Stomach (tissue), 9 donors: ENCODE data around the gene HMGA1. TPM values are rescaled to one million over a fixed set of nuclear protein-coding genes. Genes with fewer than 3 reads are reported as not detected.

Source experiments
- DNase-seq, 2 donors: peaks; one replicate each; pipeline versions ENCODE4 v3.0.0 to v3.0.0-alpha.2; 2013 to 2019
- H3K27ac ChIP-seq, 5 donors: fragments of 200-600 bp in 4 of 5; sonication (generic) in 4 of 5; one replicate each; pipeline ENCODE4 v1.5.1; 2013 to 2019; ENCODE audit warnings: mild to moderate bottlenecking in 1 of 5, moderate library complexity in 1 of 5
- H3K27me3 ChIP-seq, 3 donors: fragments of 200-600 bp; sonication (generic); one replicate each; pipeline ENCODE4 v1.5.1; 2017 to 2019; ENCODE audit warnings: mixed run types in 1 of 3
- H3K36me3 ChIP-seq, 4 donors: fragments of 200-600 bp; sonication (generic); 1 replicate in 3 of 4; 2 replicates in 1 of 4; pipeline ENCODE4 v1.5.1; 2016 to 2019
- H3K4me1 ChIP-seq, 4 donors: fragments of 200-600 bp; sonication (generic); one replicate each; pipeline ENCODE4 v1.5.1; 2016 to 2019
- H3K4me3 ChIP-seq, 4 donors: fragments of 200-600 bp; sonication (generic) in 3 of 4; one replicate each; pipeline ENCODE4 v1.5.1; 2016 to 2019; ENCODE audit warnings: mild to moderate bottlenecking in 1 of 4
- H3K9me3 ChIP-seq, 4 donors: fragments of 200-600 bp; sonication (generic); one replicate each; pipeline ENCODE4 v1.5.1; 2016 to 2019
- CTCF ChIP-seq, 7 experiments: fragments of 450-650 bp in 4 of 7; fragments of 200-600 bp in 3 of 7; sonication (generic) in 3 of 7; IDR thresholded peaks; one replicate each; pipeline ENCODE4 v1.5.1; 2016 to 2019; ENCODE audit warnings: antibody characterized with exemption in 7 of 7, control low read depth in 2 of 7, mild to moderate bottlenecking in 1 of 7
- EP300 ChIP-seq: sonication (generic); formaldehyde crosslinking; IDR thresholded peaks from one replicate; pipeline ENCODE4 v1.6.1; 2017; ENCODE audit warnings: antibody characterized with exemption
- POLR2A ChIP-seq, 4 donors: fragments of 450-650 bp; IDR thresholded peaks; one replicate each; pipeline ENCODE4 v1.6.1; 2016; ENCODE audit warnings: antibody characterized with exemption in 4 of 4, control low read depth in 2 of 4, mild to moderate bottlenecking in 1 of 4, moderate library complexity in 1 of 4
- POLR2AphosphoS5 ChIP-seq, 3 donors: sonication (generic); formaldehyde crosslinking; IDR thresholded peaks; one replicate each; pipeline ENCODE4 v1.6.1; 2016; ENCODE audit warnings: antibody characterized with exemption in 3 of 3
- WGBS, 5 donors: extraction: QIAGEN DNeasy Blood & Tissue Kit in 3 of 5; methylation state at CpG; one replicate each; pipeline versions ENCODE4 v1.1.5 to v1.1.7; 2013 to 2018; 5-methylcytosine and 5-hydroxymethylcytosine counted together
- intact Hi-C: fragments of 100-400 bp; cut with DNase I; formaldehyde crosslinking; loops from one replicate; pipeline ENCODE4 v1.15.1; 2023; ENCODE audit warnings: low total_unique reads
- polyA plus RNA-seq, 3 donors: library from polyadenylated mRNA; stranded (reverse); fragments of 200-250 nt; gene quantifications; one replicate each; pipeline ENCODE4 v1.2.3, GENCODE V29; 2013
- total RNA-seq, 5 donors: library from RNA; depleted of rRNA; stranded (reverse); fragments of >200 nt; gene quantifications; one replicate each; pipeline versions ENCODE4 v1.1.0 to v1.2.3, GENCODE V29; 2014 to 2016
- donor health status: healthy with polysubstance abuse.
- donor health status: Bipolar disorder and iron deficiency.
- donor health status: healthy.

Gene HMGA1
- total and polyA plus RNA-seq, 8 donors = 9.3 to 114 (median 67.4) TPM

- Histone ChIP-seq H3K27me3 (no peaks in the 10 kb centered on the region), H3K9me3 (no peaks in the 10 kb centered on the region), H3K4me1 (peaks cover 0 to 15% (median 11%) of the 10 kb centered on the region in 4 donors), H3K27ac (no peak overlapping the region), H3K4me3 (no peak overlapping the region), H3K36me3 (peaks cover 0 to 12% (median 6%) of the 10 kb centered on the region in 4 donors)
- 82 to 94% (median 92%) methylated on average over 5 of the region's 5 CpGs for WGBS, 5 donors
- DNase-seq = no peak
- TF ChIP-seq CTCF (IDR thresholded peaks at IDR 0.05) (no peak), POLR2A (IDR thresholded peaks at IDR 0.05) (no peak), EP300 (no peak), POLR2AphosphoS5 (IDR thresholded peaks at IDR 0.05) (no peak)
- intact Hi-C loops = no loop called here
Measured at GRCh38 chr6:34276191-34276590, 39.5 kb downstream of the HMGA1 start.

- H3K4me3 ChIP-seq = no peak overlapping the region
- TF ChIP-seq CTCF (IDR thresholded peaks at IDR 0.05) (no peak), POLR2AphosphoS5 (IDR thresholded peaks at IDR 0.05) (no peak), POLR2A (IDR thresholded peaks at IDR 0.05) (no peak), EP300 (no peak)
- H3K4me1 ChIP-seq = peaks cover 0 to 16% (median 11%) of the 10 kb centered on the region in 4 donors
- H3K27me3 ChIP-seq = no peaks in the 10 kb centered on the region
- H3K36me3 ChIP-seq = peaks cover 0 to 13% (median 7%) of the 10 kb centered on the region in 4 donors
- intact Hi-C loops = no loop called here
- no peaks in the 10 kb centered on the region for H3K9me3 ChIP-seq
- WGBS, 5 donors = 66 to 73% (median 71%) methylated on average over 10 of the region's 10 CpGs
- no peak overlapping the region for H3K27ac ChIP-seq
- DNase-seq = no peak
Measured at GRCh38 chr6:34276881-34277762, 40.4 kb downstream of the HMGA1 start.

- Histone ChIP-seq H3K4me3 (no peak overlapping the region), H3K27me3 (no peaks in the 10 kb centered on the region), H3K4me1 (peaks cover 0 to 17% (median 11%) of the 10 kb centered on the region in 4 donors), H3K9me3 (no peaks in the 10 kb centered on the region), H3K36me3 (peaks cover 0 to 17% (median 8%) of the 10 kb centered on the region in 4 donors), H3K27ac (no peak overlapping the region)
- 87 to 97% (median 93%) methylated on average over 4 of the region's 4 CpGs for WGBS, 5 donors
- no peak for DNase-seq
- intact Hi-C loops = no loop called here
- TF ChIP-seq POLR2A (IDR thresholded peaks at IDR 0.05) = no peak
- no peak for TF ChIP-seq EP300
- TF ChIP-seq POLR2AphosphoS5 (IDR thresholded peaks at IDR 0.05) = no peak
- TF ChIP-seq CTCF (IDR thresholded peaks at IDR 0.05) = no peak
Measured at GRCh38 chr6:34277763-34278112, 41.1 kb downstream of the HMGA1 start.

- intact Hi-C loops = no loop called here
- H3K27ac ChIP-seq = no peak overlapping the region
- TF ChIP-seq POLR2AphosphoS5 (IDR thresholded peaks at IDR 0.05) (no peak), EP300 (no peak), POLR2A (IDR thresholded peaks at IDR 0.05) (no peak), CTCF (IDR thresholded peaks at IDR 0.05) (no peak)
Measured at GRCh38 chr6:34278833-34279232, 42.2 kb downstream of the HMGA1 start.

More at GRCh38 chr6:34278833-34279232, 42.2 kb downstream of the HMGA1 start:
- 85 to 98% (median 95%) methylated on average over 5 of the region's 5 CpGs for WGBS, 5 donors
- H3K4me1 ChIP-seq = peaks cover 0 to 15% (median 5%) of the 10 kb centered on the region in 4 donors
- no peaks in the 10 kb centered on the region for H3K27me3 ChIP-seq
- no peaks in the 10 kb centered on the region for H3K9me3 ChIP-seq
- no peak overlapping the region for H3K4me3 ChIP-seq
- no peak for DNase-seq
- H3K36me3 ChIP-seq = peaks cover 0 to 22% (median 10%) of the 10 kb centered on the region in 4 donors
